Measurements from ENCODE around the gene DCANP1.

Gene DCANP1

GRCh38 chr5:135423146-135423845 lies 23.9 kb downstream of the DCANP1 start:
- peak; percentile 72 for DNase-seq (ENCODE audit: low spot score)

- DNase-seq (ENCODE audit: low spot score) = no peak
Observed at GRCh38 chr5:135422419-135422818, 24.7 kb downstream of the DCANP1 start.

- no peak for DNase-seq (ENCODE audit: low spot score)
Observed at GRCh38 chr5:135417083-135417482, 30.1 kb downstream of the DCANP1 start.

- DNase-seq (ENCODE audit: low spot score) = no peak
Observed at GRCh38 chr5:135405082-135405481, 42.1 kb downstream of the DCANP1 start.

- no peak for DNase-seq (ENCODE audit: low spot score)
Observed at GRCh38 chr5:135402031-135402430, 45.1 kb downstream of the DCANP1 start.

GRCh38 chr5:135400866-135401265 lies 46.3 kb downstream of the DCANP1 start:
- DNase-seq (ENCODE audit: low spot score) = no peak

GRCh38 chr5:135399794-135400542 lies 47.2 kb downstream of the DCANP1 start:
- no peak for DNase-seq (ENCODE audit: low spot score)

GRCh38 chr5:135398855-135399793 lies 48.0 kb downstream of the DCANP1 start, which contains the start of gene MACROH2A1:
MACROH2A1 (minus strand) TSS chr5:135399231; CDS start chr5:135389093, 10,138 bp downstream.
- DNase-seq (ENCODE audit: low spot score) = peak; percentile 84

- DNase-seq (ENCODE audit: low spot score) = peak; percentile 68
Observed at GRCh38 chr5:135398160-135398854, 48.8 kb downstream of the DCANP1 start.

GRCh38 chr5:135397084-135397483 lies 50.1 kb downstream of the DCANP1 start:
- DNase-seq (ENCODE audit: low spot score) = no peak

GRCh38 chr5:135396459-135397055 lies 50.6 kb downstream of the DCANP1 start:
- no peak for DNase-seq (ENCODE audit: low spot score)

- no peak for DNase-seq (ENCODE audit: low spot score)
Observed at GRCh38 chr5:135395866-135396265, 51.3 kb downstream of the DCANP1 start.

GRCh38 chr5:135395451-135395850 lies 51.7 kb downstream of the DCANP1 start:
- DNase-seq (ENCODE audit: low spot score) = no peak

All from SW480 (cell line).